ENCODE results near the gene PLEKHN1. TPM values are rescaled to one million over a fixed set of nuclear protein-coding genes. Genes with fewer than 3 reads are reported as not detected.
A peak's percentile ranks its signal among the peaks of the same experiment; 100 is the strongest.

PLEKHN1 gene
- polyA plus RNA-seq, 12 donors = 1.2 to 6.2 (median 1.4) TPM; not detected in 9

DNA sequence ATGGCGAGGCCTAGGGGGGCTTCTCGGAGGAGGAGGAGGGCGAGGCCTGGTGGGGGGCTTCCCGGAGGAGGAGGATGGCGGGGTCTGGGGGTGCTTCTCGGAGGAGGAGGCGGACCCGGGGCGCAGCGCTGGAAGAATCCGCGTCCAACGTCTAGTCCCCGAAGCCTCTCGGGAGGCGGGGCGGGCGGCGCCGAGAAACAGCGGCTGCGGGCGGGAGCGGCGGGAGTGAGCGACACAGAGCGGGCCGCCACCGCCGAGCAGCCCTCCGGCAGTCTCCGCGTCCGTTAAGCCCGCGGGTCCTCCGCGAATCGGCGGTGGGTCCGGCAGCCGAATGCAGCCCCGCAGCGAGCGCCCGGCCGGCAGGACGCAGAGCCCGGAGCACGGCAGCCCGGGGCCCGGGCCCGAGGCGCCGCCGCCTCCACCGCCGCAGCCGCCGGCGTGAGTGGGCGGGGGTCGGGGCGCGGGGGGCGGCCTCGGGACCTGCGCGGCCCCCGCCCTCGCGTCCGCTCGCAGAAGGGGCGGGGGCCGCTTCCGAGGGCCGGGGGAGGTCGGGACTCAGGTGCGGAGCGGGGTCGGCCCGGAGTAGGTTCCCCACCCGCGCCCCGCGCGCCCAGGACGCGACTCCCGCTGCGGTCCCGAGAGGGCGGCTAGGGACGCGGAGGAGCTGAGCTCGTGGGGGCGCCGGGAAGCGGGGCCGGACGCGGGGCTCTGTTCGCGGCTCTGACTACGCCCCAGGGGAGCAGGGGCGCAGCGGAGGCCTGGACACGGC is 5.7 kb upstream of the PLEKHN1 start, which contains the start of gene KLHL17:
Gene KLHL17 (plus strand): TSS at position 222 of the 769 bp plus-strand sequence. CDS start 110 bp downstream, at position 332.
- peak; percentile 40 for DNase-seq

DNA sequence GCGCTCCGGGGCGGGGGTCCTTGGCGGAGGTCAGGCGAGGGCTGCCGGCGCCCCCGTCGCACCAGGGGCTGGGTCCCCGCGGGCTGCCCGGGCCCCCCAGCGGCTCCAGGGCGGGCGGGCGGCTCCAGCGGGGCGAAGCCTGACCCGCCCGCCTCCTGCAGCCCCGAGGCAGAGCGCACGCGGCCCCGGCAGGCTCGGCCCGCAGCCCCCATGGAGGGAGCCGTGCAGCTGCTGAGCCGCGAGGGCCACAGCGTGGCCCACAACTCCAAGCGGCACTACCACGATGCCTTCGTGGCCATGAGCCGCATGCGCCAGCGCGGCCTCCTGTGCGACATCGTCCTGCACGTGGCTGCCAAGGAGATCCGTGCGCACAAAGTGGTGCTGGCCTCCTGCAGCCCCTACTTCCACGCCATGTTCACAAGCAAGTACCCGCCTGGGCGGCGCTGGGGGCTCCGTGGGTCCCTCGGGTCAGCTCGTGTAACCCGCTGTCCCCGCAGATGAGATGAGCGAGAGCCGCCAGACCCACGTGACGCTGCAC is 5.1 kb upstream of the PLEKHN1 start:
- no peak for DNase-seq

DNA sequence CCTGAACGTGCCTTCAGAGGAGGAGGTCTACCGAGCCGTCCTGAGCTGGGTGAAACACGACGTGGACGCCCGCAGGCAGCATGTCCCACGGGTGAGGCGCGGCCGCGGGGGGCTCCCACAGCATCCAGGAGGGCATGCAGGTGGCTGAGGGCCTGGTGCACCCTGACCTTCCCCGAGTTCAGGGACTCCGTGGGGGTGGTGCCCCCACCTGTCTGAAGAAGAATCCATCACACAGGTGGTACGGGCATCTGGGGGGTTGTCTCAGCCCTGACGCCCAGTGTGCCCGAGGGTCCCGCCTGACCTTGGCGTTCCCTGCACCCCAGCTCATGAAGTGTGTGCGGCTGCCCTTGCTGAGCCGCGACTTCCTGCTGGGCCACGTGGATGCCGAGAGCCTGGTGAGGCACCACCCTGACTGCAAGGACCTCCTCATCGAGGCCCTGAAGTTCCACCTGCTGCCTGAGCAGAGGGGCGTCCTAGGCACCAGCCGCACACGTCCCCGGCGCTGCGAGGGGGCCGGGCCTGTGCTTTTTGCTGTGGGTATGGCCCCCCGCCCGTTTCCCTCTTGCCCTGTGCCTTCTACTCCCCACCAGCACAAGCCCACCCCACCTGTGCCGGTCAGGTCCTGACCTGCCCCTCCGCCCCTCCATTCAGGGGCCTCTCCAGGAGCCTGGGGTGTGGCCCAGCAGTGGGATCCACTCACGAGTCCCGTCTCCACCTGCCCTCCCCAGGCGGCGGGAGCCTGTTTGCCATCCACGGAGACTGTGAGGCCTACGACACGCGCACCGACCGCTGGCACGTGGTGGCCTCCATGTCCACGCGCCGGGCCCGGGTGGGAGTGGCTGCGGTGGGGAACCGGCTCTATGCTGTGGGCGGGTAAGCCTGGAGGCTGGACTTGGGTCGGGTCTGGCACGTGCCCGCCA is 3.6 kb upstream of the PLEKHN1 start:
- DNase-seq = no peak

DNA sequence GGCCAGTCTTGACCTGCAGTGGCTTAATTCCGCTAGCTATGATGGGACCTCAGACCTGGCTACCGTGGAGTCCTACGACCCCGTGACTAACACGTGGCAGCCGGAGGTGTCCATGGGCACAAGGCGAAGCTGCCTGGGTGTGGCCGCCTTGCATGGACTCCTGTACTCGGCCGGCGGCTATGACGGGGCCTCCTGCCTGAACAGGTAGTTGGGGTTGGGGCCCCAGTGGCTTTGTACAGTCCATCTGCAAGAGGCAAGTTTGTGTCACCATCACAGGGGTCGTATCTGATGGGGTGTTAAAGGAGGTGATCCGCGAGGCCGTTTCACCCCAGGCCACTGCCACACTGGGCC is 3.0 kb upstream of the PLEKHN1 start:
- DNase-seq = no peak

DNA sequence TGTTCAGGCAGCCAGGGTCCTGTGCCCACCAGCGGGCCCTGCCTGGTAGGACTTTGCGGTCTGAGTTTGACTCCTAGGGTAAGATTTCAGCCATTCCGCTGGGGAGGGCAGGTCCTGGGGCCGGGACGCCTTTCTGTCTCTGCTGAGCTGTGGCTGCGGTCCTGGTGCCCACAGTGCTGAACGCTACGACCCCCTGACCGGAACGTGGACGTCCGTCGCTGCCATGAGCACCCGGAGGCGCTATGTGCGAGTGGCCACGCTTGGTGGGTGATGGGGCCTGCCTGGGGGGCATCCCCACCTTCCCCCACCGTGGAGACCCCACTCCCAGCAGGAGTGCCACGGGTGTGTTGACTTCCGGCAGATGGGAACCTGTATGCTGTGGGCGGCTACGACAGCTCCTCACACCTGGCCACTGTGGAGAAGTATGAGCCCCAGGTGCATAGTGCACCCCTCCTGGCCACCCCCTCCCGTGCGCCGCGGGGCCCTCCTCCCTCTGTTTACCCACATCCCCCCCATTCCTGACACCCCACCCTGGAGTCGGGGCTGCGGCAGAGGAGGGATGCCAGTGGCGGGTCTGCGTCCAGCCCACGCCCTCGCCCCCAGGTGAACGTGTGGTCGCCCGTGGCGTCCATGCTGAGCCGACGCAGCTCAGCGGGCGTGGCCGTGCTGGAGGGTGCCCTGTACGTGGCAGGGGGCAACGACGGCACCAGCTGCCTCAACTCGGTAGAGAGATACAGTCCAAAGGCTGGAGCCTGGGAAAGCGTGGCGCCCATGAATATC is 2.3 kb upstream of the PLEKHN1 start:
- no peak for DNase-seq

DNA sequence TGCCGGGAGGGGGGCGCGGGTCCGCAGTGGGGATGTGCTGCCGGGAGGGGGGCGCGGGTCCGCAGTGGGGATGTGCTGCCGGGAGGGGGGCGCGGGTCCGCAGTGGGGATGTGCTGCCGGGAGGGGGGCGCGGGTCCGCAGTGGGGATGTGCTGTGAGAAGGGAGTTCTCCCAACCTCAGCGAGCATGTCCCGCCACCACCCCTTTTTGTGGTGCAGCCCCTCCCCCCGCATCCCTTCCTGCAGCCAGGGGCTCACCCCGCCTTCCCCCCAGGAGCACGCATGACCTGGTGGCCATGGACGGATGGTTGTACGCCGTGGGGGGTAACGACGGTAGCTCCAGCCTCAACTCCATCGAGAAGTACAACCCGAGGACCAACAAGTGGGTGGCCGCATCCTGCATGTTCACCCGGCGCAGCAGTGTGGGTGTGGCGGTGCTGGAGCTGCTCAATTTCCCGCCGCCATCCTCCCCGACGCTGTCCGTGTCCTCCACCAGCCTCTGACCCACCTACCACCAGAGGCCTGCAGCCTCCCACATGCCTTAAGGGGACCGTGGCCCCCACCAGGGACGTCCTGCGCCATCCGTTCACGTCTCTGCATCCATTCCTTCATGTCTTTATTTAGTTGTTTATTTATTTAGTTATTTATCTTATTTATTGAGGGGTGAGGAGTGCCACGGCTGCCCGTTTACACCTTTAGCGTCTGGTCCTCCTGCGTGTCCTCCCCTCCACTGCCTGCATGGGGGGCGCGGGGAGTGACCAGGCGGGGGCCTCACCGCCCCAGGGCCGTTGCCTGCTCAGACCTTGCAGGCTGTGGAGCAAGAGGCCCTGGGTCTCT is 1.4 kb upstream of the PLEKHN1 start:
- no peak for DNase-seq

DNA sequence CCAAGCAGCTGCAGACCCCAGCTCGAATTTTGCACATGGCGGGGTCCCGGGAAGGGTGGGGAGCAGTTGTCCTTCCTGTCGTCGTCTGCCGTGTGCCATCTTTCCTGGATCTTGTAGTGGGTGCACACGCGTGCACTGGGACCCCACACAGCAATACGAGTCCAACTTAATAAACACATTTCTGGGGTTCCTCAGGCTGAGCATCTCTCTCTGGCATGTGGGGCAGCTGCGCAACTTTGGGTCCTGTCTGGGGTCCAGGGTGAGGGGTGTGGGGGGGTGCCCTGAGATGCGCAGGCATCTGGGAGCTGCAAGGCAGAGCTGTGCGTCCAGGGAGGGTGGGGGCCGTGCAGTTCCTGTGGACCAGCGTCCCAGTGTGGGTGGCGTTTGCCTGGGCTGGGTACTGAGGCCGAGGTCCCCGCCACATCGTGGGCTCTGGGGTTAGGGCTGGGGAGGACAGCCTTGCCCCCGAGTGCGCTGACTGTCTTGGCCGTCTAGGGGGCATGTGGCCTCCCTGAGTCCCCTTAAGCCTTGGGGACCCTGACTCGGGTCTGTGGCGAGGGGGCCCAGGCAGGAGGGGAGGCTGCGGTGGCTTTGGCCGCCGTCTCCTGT is 652 bp upstream of the PLEKHN1 start:
- no peak for DNase-seq

DNA sequence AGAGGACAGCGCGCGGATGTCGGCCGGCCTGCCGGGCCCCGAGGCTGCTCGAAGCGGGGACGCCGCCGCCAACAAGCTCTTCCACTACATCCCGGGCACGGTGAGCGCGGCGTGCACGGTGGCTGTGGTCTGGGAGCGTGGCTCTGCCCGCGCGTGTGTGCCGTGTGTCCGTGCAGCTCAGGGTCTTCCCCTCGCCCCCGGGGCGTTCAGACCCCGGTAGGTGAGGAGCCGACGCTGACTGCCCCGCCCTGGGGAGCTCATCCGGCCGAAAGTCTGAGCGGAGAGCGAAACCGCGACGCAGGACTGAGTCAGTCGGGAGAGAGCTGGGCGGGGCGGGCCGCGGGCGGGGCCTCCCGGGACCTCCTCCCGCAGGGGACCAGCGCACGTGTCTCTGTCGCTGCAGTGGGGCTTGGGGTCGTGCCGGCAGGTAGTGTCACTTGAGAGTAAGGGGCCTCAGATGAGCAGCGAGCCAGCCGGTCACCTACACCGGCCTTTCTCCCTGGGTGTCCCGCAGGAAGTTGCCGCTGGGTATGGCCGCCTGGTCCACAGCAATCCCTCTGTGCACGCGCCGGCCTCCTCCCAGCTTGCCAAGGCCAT is 520 bp downstream of the PLEKHN1 start:
- DNase-seq = no peak

DNA sequence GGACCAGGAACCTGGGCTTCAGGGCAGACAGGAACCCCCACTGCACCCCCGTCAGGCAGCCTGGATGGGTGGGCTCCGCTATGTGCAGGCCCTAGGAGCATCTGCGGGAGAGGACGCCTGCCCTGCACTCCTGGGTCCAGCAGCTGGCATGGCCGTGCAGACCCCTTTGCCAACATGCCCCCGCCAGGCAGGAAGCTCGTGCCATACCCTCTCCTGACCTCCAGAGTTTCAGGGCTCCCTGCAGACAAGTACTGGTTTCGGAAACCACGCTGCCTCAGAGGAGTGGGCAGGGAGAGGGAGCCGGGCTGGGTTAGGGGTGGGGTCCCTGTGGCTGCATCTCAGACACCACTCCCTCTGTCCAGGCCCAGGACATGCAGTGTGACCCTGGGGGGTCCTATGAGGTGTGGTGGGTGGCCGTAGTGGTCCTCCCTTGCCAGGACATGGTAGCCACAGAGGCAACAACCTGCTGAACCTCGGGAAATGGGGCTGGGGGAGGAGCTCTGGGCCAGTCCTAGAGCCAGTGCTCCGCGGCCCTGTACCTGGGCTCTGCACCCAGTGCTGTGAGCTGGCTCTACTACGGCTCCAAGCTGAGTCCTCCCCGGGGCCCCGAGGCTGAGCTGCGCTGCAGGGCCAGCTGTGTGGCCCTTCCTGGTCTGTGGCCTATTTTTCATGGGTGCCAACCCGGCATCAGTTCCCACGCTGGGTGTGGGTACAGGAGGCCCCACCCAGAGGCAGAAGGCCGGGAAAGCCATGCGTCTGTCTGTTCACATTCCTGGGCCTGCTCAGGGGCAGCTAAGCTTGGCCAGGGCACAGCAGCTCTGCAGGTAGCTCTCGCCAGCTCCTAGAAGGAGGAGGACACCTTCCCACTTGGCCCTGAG is 1.4 kb downstream of the PLEKHN1 start:
- DNase-seq = no peak

DNA sequence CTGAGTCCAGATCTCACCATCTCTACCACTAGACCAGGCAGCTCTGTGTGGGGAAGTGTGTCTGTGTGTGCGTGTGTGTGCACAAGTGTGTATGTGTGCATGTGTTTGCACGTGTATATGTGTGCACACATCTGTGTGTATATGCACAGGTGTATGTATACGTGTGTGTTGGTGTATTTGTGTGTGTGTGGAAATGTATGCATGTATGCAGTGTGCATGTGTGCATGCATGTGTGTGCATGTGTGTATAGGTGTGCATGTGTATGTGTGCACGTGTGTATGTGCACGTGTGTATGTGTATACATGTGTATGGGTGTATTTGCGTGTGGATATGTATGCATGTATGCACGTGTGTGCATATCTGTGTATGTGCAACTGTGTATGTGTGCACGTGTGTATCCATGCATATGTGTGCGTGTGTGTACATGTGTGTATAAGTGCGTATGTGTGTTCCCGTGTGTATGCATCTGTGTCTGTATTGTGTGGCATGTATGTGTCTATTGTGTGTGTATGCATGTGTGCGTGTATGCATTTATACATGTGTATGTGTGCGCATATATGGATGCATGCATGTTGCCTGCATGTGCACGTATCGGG is 3.1 kb downstream of the PLEKHN1 start:
- no peak for DNase-seq

DNA sequence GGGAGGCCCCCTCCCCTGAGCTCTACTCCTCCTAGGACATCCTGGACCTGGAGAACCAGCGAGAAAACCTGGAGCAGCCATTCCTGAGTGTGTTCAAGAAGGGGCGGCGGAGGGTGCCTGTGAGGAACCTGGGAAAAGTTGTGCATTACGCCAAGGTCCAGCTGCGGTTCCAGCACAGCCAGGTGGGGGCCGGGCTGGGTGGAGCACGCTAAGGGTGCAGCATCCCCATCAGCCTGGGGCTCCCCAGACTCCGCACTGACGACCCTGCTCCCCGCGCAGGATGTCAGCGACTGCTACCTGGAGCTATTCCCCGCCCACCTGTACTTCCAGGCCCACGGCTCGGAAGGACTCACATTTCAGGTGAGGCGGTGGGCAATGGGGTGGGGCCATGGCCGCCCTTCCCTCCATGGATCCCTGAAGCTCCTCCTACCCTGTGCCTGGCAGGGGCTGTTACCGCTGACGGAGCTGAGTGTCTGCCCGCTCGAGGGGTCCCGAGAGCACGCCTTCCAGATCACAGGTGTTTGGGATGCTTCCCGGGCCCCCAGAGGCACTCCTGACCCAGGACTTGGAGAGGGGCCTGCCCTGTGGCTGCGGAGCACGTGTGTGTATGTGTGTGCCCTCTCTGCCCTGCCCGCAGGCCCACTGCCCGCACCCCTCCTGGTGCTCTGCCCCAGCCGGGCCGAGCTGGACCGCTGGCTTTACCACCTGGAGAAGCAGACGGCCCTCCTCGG is 4.1 kb downstream of the PLEKHN1 start:
- DNase-seq = no peak

DNA sequence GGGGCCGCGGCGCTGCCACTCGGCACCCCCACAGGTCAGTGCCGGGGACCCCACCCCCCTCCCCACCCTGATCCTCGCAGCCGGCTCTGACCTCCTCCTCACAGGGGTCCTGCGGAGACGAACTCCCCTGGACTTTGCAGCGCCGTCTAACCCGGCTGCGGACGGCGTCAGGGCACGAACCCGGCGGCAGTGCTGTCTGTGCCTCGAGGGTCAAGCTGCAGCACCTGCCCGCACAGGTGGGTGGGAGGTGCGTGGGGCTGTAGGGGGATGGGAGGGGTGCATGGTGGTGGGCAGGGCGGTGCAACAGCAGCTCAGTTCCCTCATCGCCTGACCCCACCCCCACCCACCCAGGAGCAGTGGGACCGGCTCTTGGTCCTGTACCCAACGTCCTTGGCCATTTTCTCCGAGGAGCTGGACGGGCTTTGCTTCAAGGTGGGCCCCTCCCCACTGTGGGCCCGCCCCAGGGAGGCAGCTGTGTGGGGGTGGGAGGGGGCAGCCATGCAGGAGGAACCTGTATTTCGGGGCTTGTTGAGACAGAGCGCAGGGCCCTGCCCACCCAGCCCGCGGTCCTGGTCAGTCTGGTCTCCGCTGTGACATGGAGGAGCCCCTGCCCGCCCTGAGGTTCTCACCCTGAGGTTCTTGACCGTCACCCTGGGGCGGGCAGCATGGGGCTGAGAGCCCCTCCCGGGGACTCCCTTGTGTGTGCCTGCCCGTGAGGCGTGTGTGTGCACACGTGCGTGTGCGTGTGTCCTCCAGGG is 4.9 kb downstream of the PLEKHN1 start:
- no peak for DNase-seq

DNA sequence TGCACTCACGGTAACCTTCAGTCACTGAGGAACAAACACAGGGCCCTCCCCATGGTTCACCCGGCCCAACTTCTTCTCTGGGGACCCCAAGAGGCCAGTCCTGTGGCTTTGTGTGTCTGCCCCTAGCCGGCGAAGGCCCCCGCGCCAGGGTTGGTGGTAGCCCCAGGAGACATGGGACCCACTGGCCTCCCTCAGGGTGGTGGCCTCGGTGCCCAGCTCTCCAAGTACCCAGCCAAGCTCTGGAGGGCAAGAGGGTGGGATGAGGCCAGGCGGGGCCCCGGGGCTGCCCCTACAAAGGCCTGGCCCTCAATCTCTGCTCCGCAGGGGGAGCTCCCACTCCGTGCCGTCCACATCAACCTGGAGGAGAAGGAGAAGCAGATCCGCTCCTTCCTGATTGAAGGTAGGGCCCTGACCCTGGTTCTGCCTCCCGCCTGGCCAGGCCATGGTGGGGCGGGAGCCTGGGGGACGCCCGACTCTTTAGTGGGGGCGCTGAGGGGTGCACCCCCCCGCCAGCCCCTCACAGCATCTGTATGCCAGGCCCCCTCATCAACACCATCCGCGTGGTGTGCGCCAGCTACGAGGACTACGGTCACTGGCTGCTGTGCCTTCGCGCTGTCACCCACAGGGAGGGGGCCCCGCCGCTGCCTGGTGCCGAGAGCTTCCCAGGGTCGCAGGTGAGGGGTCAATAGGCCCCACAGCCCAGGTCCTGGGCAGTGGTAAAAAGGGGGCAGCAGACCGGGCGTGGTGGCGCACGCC is 5.6 kb downstream of the PLEKHN1 start:
- no peak for DNase-seq

DNA sequence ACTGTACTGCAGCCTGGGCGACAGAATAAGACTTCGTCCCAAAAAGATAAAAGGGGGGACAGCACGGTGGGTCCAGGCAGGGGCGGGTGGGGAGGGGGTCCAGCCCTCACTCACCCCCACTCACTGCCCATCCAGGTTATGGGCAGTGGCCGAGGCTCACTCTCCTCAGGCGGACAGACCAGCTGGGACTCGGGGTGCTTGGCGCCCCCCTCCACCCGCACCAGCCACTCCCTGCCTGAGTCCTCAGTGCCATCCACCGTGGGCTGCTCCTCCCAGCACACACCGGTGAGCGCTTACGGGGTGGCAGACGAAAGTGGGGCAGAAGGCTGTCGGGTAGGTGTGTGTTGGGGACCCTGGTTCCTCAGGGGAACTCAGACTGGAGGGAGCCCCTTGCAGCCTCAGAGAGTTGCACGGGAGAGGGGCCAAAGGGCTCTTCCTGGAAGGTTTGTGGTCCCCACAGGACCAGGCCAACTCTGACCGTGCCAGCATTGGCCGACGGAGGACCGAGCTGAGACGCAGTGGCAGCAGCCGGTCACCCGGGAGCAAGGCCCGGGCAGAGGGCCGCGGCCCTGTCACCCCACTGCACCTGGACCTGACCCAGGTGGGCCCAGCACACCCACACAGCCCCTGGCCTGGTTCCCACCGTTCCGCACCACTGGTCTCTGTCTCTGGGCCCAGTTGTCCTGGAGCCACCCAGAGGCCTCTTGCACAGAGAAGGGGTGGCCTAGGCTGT is 6.6 kb downstream of the PLEKHN1 start:
- DNase-seq = no peak

DNA sequence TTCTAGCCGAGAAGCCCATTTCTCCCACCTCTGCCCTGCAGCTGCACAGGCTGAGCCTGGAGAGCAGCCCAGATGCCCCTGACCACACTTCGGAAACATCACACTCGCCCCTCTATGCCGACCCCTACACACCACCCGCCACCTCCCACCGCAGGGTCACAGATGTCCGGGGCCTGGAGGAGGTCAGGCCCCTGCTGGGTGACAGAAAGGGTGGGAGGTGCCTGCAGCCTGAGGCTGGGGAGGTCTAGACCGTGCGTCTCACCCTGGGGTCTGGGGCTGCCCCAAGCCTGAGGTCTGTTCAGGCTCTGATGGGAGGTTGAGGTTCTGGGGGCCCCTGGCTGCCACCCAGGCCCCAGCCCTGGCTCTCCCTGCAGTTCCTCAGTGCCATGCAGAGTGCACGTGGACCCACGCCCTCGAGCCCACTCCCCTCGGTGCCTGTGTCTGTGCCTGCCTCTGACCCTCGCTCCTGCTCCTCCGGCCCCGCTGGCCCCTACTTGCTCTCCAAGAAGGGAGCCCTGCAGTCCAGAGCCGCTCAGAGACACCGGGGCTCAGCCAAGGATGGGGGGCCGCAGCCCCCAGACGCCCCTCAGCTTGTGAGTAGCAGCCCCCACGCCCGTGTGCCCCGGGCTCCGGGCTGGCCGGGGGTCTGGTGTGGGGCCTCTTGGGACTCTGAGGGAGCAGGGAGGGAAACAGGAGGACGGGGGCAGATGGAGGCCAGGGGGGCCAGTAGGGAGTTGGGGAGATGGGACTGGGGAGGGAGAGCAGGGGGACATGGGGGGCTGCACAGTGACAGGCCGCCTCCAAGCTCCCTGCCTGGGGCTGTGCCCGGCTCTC is 7.4 kb downstream of the PLEKHN1 start:
- DNase-seq = no peak
